Esophagus squamous epithelium (tissue), 4 donors: Measurements from ENCODE around the gene CIITA.

ENCODE experiments used
- CTCF ChIP-seq, 6 experiments: fragments of 450-650 bp in 4 of 6; fragments of 200-600 bp in 2 of 6; sonication (generic) in 2 of 6; IDR thresholded peaks; one replicate each; pipeline ENCODE4 v1.5.1; 2016 to 2019; ENCODE audit warnings: antibody characterized with exemption in 6 of 6, mild to moderate bottlenecking in 4 of 6, moderate library complexity in 4 of 6
- POLR2A ChIP-seq, 4 donors: fragments of 450-650 bp; IDR thresholded peaks; one replicate each; pipeline ENCODE4 v1.6.1; 2017; ENCODE audit warnings: antibody characterized with exemption in 4 of 4, mild to moderate bottlenecking in 4 of 4, moderate library complexity in 3 of 4

GRCh38 chr16:10871157-10871991 is 5.6 kb upstream of the CIITA start:
- TF ChIP-seq POLR2A (IDR thresholded peaks at IDR 0.05) (no peak), CTCF (IDR thresholded peaks at IDR 0.05) (no peak)
